Brain microvascular endothelial cell (primary cell): ENCODE measurements around the gene CYSTM1.

Experiments
- DNase-seq: peaks from one replicate; pipeline ENCODE4 v3.0.0-alpha.2; 2020
- H3K27ac ChIP-seq: fragments of 250-450 bp; sonication (Bioruptor Pico); 2 replicates; pipeline ENCODE4 v1.5.1; 2020; ENCODE audit warnings: mild to moderate bottlenecking, moderate library complexity
- H3K27me3 ChIP-seq: fragments of 250-450 bp; sonication (Bioruptor Pico); replicated peaks from 2 replicates; pipeline ENCODE4 v1.5.1; 2020; ENCODE audit warnings: mild to moderate bottlenecking
- H3K36me3 ChIP-seq: fragments of 250-450 bp; sonication (Bioruptor Pico); replicated peaks from 2 replicates; pipeline ENCODE4 v1.5.1; 2020; ENCODE audit warnings: mild to moderate bottlenecking
- H3K4me3 ChIP-seq: 2 replicates; pipeline ENCODE4 v1.5.1; 2011; ENCODE audit warnings: low read depth, mild to moderate bottlenecking, control low read depth, low read length, moderate library complexity
- CTCF ChIP-seq: IDR thresholded peaks from 2 replicates; pipeline ENCODE4 v1.5.1; 2011; ENCODE audit warnings: low read depth, mild to moderate bottlenecking, moderate library complexity, low read length, control low read depth, inconsistent platforms; ENCODE audit errors: missing control alignments
- in situ Hi-C: cut with HindIII; loops from 2 replicates; pipeline ENCODE4 v1.10.0; 2017; ENCODE audit warnings: low sequenced_read_pairs, low pct_ligation_motif_present

CYSTM1 gene

GRCh38 chr5:140236891-140237598 is 62.1 kb downstream of the CYSTM1 start:
- Histone ChIP-seq H3K27me3 (no peaks in the 10 kb centered on the region), H3K36me3 (no peaks in the 10 kb centered on the region), H3K4me3 (no peak overlapping the region), H3K27ac (no peak overlapping the region)
- DNase-seq, result no peak
- TF ChIP-seq CTCF, result no peak
- in situ Hi-C loops, result no loop called here

GRCh38 chr5:140238756-140239155 is 63.8 kb downstream of the CYSTM1 start:
- in situ Hi-C loops, result no loop called here
- H3K27ac ChIP-seq, result no peak overlapping the region
- no peak for DNase-seq
- H3K36me3 ChIP-seq, result peaks cover 2% of the 10 kb centered on the region
- no peaks in the 10 kb centered on the region for H3K27me3 ChIP-seq
- TF ChIP-seq CTCF, result no peak
- H3K4me3 ChIP-seq, result no peak overlapping the region

- peaks cover 2% of the 10 kb centered on the region for H3K36me3 ChIP-seq
- no peak overlapping the region for H3K27ac ChIP-seq
- no peaks in the 10 kb centered on the region for H3K27me3 ChIP-seq
- no peak overlapping the region for H3K4me3 ChIP-seq
- in situ Hi-C loops, result no loop called here
- no peak for TF ChIP-seq CTCF
- no peak for DNase-seq
Observed at GRCh38 chr5:140239461-140239860, 64.5 kb downstream of the CYSTM1 start.

- peak; percentile 88 for TF ChIP-seq CTCF
- DNase-seq, result peak; percentile 61
- H3K27me3 ChIP-seq, result no peaks in the 10 kb centered on the region
Observed at GRCh38 chr5:140239939-140240700, 65.1 kb downstream of the CYSTM1 start.

GRCh38 chr5:140240987-140241706 is 66.2 kb downstream of the CYSTM1 start:
- peak; percentile 94 for DNase-seq
- Histone ChIP-seq H3K36me3 (peaks cover 4% of the 10 kb centered on the region), H3K4me3 (no peak overlapping the region), H3K27me3 (no peaks in the 10 kb centered on the region), H3K27ac (no peak overlapping the region)
- in situ Hi-C loops, result no loop called here
- no peak for TF ChIP-seq CTCF

More at GRCh38 chr5:140239939-140240700, 65.1 kb downstream of the CYSTM1 start:
- in situ Hi-C loops, result no loop called here
- no peak overlapping the region for H3K27ac ChIP-seq
- no peak overlapping the region for H3K4me3 ChIP-seq
- H3K36me3 ChIP-seq, result peaks cover 4% of the 10 kb centered on the region
